Measurements from ENCODE around the gene WFS1. TPM values are rescaled to one million over a fixed set of nuclear protein-coding genes. Genes with fewer than 3 reads are reported as not detected.

WFS1 gene
- total and polyA plus RNA-seq, 2 of the 4 experiments (the other 2 are of a cell fraction) = 9.7 to 42.4 TPM

DNA sequence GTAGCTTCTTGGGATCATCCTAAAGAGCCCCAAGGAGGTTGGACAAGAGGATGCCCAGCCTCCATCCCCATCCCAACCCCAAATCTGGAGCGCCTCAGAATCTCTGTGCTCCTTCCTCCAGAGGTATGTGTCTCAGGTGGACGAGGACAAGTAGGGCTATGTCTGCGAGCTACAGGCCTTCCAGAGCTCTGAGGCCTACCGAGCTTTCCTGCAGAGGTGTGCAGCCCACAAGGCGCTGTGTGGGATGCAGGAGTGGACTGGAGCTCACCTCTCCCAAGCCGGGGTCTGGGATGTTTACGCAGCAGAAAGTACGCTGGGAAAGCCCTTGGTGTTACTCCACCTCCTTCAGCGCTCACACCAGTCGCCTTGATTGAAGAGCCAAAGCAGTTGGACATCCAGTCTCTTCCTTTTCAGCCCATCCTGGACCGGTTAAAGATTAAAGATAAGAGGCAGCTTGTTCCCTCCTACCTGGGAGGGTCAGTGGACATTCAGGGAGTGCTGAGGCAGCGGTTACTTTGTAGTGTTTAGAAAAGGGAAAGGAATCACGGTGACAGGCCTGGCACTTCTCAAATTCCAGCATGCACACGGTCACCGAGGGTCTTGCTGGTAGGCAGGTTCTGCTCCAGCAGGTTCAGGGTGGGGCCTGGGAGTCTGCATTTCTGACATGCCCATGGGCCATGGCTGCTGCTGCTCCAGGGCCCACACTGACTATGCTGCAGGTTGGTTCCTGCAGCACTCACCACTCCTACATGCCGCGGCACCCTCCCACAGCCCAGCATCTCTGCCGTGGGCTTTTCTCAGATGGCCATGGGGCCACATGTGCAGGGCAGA lies 39.8 kb upstream of the WFS1 start:
- Histone ChIP-seq H3K79me1 (ENCODE audit: low read depth in 1 of 2, low read length in 2 of 2) (no peaks in the 10 kb centered on the region), H2BK20ac (ENCODE audit: low read depth, low read length) (no peak overlapping the region), H2BK15ac (ENCODE audit: low read depth, low read length) (no peak overlapping the region), H4K91ac (ENCODE audit: insufficient read depth, low read depth, low read length) (no peak overlapping the region), H4K5ac (ENCODE audit: low read depth, low read length) (no peak overlapping the region), H3K9me3 (ENCODE audit: control insufficient read depth, insufficient read depth, low read length) (no peaks in the 10 kb centered on the region), H2AK9ac (replicated peaks; ENCODE audit: low read depth, low read length, poor library complexity) (no peak overlapping the region), H3K4ac (ENCODE audit: low read depth, low read length) (no peak overlapping the region), H2AK5ac (ENCODE audit: low read depth, low read length) (no peak overlapping the region), H2BK5ac (ENCODE audit: low read depth, low read length, poor library complexity, severe bottlenecking) (no peak overlapping the region), H2BK120ac (ENCODE audit: low read depth, low read length) (no peak overlapping the region), H3K14ac (replicated peaks; ENCODE audit: low read depth, low read length) (no peak overlapping the region), H3K9me1 (ENCODE audit: insufficient read depth, low read length) (no peaks in the 10 kb centered on the region), H4K20me1 (ENCODE audit: insufficient read depth, low read length) (no peaks in the 10 kb centered on the region), H3K18ac (ENCODE audit: low read depth, low read length) (no peak overlapping the region), H3K4me3 (ENCODE audit: insufficient read depth, low read depth, low read length) (no peak overlapping the region), H2AFZ (replicated peaks; ENCODE audit: low read length, poor library complexity) (no peak overlapping the region), H3K23ac (ENCODE audit: low read depth, low read length) (no peak overlapping the region), H3K9ac (ENCODE audit: low read depth, low read length) (no peak overlapping the region), H3K56ac (ENCODE audit: extremely low read depth, insufficient read depth, low read length) (no peak overlapping the region), H3K4me2 (ENCODE audit: low read depth, low read length) (no peak overlapping the region), H3K4me1 (ENCODE audit: control insufficient read depth, insufficient read depth, low read length) (no peaks in the 10 kb centered on the region), H3K27ac (ENCODE audit: insufficient read depth, low read length) (no peak overlapping the region), H3K36me3 (ENCODE audit: control insufficient read depth, insufficient read depth, low read length) (no peaks in the 10 kb centered on the region), H4K8ac (ENCODE audit: low read depth in 2 of 2, low read length in 2 of 2) (no peak overlapping the region), H3K27me3 (ENCODE audit: control insufficient read depth, insufficient read depth, low read length) (peaks cover 1% of the 10 kb centered on the region; the same call in 1 of the 2 replicates)
- ChIA-PET CTCF (interaction anchor here (1.0 kb wide), 1 partner anchor 9 kb away, joined by 3 read pairs; no protein-coding TSS in a partner anchor), POLR2A (ENCODE audit: unreplicated experiment) (no interaction called here)
- DNase-seq = no peak
- in situ Hi-C loops (cut with MboI; ENCODE audit: low sequenced_read_pairs) (no loop called here), intact Hi-C loops (cut with micrococcal nuclease) (no loop called here), dilution Hi-C loops (cut with HindIII; ENCODE audit: low sequenced_read_pairs, unreplicated experiment) (no loop called here)
- WGBS, 2 experiments (ENCODE audit: extremely low coverage in 2 of 2, insufficient read length in 1 of 2) = 33% methylated on average over 4 of the region's 18 CpGs; no CpG with 5 or more reads in 1 of the 2 experiments
- BruUV-seq (replicated peaks) = no TSS peak
- no peak for ATAC-seq (ENCODE audit: low read depth)
- no peak for TF ChIP-seq FOS (IDR thresholded peaks at IDR 0.05; ENCODE audit: low read depth, low read length)
- no peak for TF ChIP-seq POLR2A (IDR thresholded peaks at IDR 0.05; ENCODE audit: low read depth, low read length)
- no peak for TF ChIP-seq RFX5 (IDR thresholded peaks at IDR 0.05; ENCODE audit: low read depth, low read length)
- no peak for TF ChIP-seq CEBPB (IDR thresholded peaks at IDR 0.05; ENCODE audit: low read depth, low read length)
- TF ChIP-seq CHD1 (IDR thresholded peaks at IDR 0.05; ENCODE audit: low read depth, low read length) = no peak
- TF ChIP-seq BHLHE40 (IDR thresholded peaks at IDR 0.05; ENCODE audit: low read depth, low read length) = no peak
- TF ChIP-seq, protein P1, sequence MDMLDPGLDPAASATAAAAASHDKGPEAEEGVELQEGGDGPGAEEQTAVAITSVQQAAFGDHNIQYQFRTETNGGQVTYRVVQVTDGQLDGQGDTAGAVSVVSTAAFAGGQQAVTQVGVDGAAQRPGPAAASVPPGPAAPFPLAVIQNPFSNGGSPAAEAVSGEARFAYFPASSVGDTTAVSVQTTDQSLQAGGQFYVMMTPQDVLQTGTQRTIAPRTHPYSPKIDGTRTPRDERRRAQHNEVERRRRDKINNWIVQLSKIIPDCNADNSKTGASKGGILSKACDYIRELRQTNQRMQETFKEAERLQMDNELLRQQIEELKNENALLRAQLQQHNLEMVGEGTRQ (IDR thresholded peaks at IDR 0.05; ENCODE audit: low read depth, low read length) = no peak
- TF ChIP-seq SMC3 (IDR thresholded peaks at IDR 0.05; ENCODE audit: low read depth, low read length) = no peak
- TF ChIP-seq MAFK (IDR thresholded peaks at IDR 0.05; ENCODE audit: low read depth, low read length) = no peak
- no peak for TF ChIP-seq RCOR1 (IDR thresholded peaks at IDR 0.05; ENCODE audit: insufficient replicate concordance, low read length)
- TF ChIP-seq, protein P2, sequence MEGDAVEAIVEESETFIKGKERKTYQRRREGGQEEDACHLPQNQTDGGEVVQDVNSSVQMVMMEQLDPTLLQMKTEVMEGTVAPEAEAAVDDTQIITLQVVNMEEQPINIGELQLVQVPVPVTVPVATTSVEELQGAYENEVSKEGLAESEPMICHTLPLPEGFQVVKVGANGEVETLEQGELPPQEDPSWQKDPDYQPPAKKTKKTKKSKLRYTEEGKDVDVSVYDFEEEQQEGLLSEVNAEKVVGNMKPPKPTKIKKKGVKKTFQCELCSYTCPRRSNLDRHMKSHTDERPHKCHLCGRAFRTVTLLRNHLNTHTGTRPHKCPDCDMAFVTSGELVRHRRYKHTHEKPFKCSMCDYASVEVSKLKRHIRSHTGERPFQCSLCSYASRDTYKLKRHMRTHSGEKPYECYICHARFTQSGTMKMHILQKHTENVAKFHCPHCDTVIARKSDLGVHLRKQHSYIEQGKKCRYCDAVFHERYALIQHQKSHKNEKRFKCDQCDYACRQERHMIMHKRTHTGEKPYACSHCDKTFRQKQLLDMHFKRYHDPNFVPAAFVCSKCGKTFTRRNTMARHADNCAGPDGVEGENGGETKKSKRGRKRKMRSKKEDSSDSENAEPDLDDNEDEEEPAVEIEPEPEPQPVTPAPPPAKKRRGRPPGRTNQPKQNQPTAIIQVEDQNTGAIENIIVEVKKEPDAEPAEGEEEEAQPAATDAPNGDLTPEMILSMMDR (conservative IDR thresholded peaks at IDR 0.05; ENCODE audit: low read depth, low read length) = no peak
- TF ChIP-seq MAZ (IDR thresholded peaks at IDR 0.05; ENCODE audit: borderline replicate concordance, low read depth, low read length) = no peak
- TF ChIP-seq NFE2L2 (IDR thresholded peaks at IDR 0.05; ENCODE audit: low read depth, low read length) = no peak
- TF ChIP-seq, protein P3, sequence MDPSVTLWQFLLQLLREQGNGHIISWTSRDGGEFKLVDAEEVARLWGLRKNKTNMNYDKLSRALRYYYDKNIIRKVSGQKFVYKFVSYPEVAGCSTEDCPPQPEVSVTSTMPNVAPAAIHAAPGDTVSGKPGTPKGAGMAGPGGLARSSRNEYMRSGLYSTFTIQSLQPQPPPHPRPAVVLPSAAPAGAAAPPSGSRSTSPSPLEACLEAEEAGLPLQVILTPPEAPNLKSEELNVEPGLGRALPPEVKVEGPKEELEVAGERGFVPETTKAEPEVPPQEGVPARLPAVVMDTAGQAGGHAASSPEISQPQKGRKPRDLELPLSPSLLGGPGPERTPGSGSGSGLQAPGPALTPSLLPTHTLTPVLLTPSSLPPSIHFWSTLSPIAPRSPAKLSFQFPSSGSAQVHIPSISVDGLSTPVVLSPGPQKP (IDR thresholded peaks at IDR 0.05; ENCODE audit: borderline replicate concordance, low read depth, low read length) = no peak
- TF ChIP-seq MXI1 (IDR thresholded peaks at IDR 0.05; ENCODE audit: borderline replicate concordance, low read depth, low read length) = no peak

Measured in IMR-90 (cell line).